HepG2 (cell line): ENCODE results near the gene SYNGAP1. TPM values are rescaled to one million over a fixed set of nuclear protein-coding genes. Genes with fewer than 3 reads are reported as not detected.

ENCODE experiments used
- BCL3 ChIP-seq: sonication (generic); formaldehyde crosslinking; IDR thresholded peaks from 2 replicates; pipeline ENCODE4 v1.5.1; 2020; ENCODE audit warnings: mild to moderate bottlenecking, missing genetic modification reagents, moderate library complexity
- CEBPZ ChIP-seq: IDR thresholded peaks from 2 replicates; pipeline ENCODE4 v1.6.1; 2012; ENCODE audit warnings: low read length, improper control_type of control experiment
- CREB3 ChIP-seq: sonication (generic); formaldehyde crosslinking; IDR thresholded peaks from 2 replicates; pipeline ENCODE4 v1.5.0; 2020; ENCODE audit warnings: missing genetic modification reagents
- HNF1A ChIP-seq, 2 experiments: sonication (generic) in 1 of 2; formaldehyde crosslinking in 1 of 2; IDR thresholded peaks; 2 replicates each; pipeline versions ENCODE4 v1.4.0 to v1.6.1; 2016 to 2020; ENCODE audit warnings: borderline replicate concordance in 1 of 2, low read depth in 1 of 2, mild to moderate bottlenecking in 1 of 2, missing genetic modification reagents in 1 of 2
- MXD1 ChIP-seq: sonication (generic); formaldehyde crosslinking; IDR thresholded peaks from 2 replicates; pipeline ENCODE4 v1.4.0; 2020; ENCODE audit warnings: mild to moderate bottlenecking, missing genetic modification reagents
- NFYC ChIP-seq: IDR thresholded peaks from 2 replicates; pipeline ENCODE4 v1.6.1; 2016; ENCODE audit warnings: missing genetic modification reagents, missing compliant biosample characterization
- RBFOX2 ChIP-seq: fragments of 200-400 bp; formaldehyde crosslinking; IDR thresholded peaks from 2 replicates; pipeline ENCODE4 v1.6.1; 2017; ENCODE audit warnings: low read depth, mild to moderate bottlenecking, low read length
- RFX1 ChIP-seq: fragments of 450-650 bp; IDR thresholded peaks from 2 replicates; pipeline ENCODE4 v1.6.1; 2017
- SRSF4 ChIP-seq: fragments of 200-400 bp; formaldehyde crosslinking; IDR thresholded peaks from one replicate; pipeline ENCODE4 v1.6.1; 2018; ENCODE audit warnings: mild to moderate bottlenecking, low read depth, low read length, moderate library complexity; ENCODE audit not compliant: poor library complexity, severe bottlenecking
- ZBTB8A ChIP-seq: sonication (generic); formaldehyde crosslinking; IDR thresholded peaks from 2 replicates; pipeline ENCODE4 v1.4.0; 2020; ENCODE audit warnings: mild to moderate bottlenecking, low read depth, missing genetic modification reagents, borderline replicate concordance
- ZNF614 ChIP-seq: IDR thresholded peaks from 2 replicates; pipeline ENCODE4 v1.6.1; 2018; ENCODE audit warnings: missing biosample characterization, missing genetic modification reagents, inconsistent platforms, borderline replicate concordance
- ZNF660 ChIP-seq: sonication (generic); formaldehyde crosslinking; IDR thresholded peaks from 2 replicates; pipeline ENCODE4 v1.5.1; 2020; ENCODE audit warnings: mild to moderate bottlenecking, low read depth, missing genetic modification reagents, borderline replicate concordance
- ZNF709 ChIP-seq: sonication (generic); formaldehyde crosslinking; IDR thresholded peaks from 2 replicates; pipeline ENCODE4 v1.5.0; 2020; ENCODE audit warnings: mild to moderate bottlenecking, missing genetic modification reagents
- ZNF781 ChIP-seq: sonication (generic); formaldehyde crosslinking; IDR thresholded peaks from 2 replicates; pipeline ENCODE4 v1.5.1; 2020; ENCODE audit warnings: borderline replicate concordance, mild to moderate bottlenecking, missing genetic modification reagents; ENCODE audit errors: not compliant biosample characterization
- ZNF800 ChIP-seq: sonication (generic); formaldehyde crosslinking; IDR thresholded peaks from 2 replicates; pipeline ENCODE4 v1.4.0; 2020; ENCODE audit warnings: missing genetic modification reagents
- polyA plus RNA-seq, 8 experiments: library from polyadenylated mRNA; depleted of rRNA in 3 of 8; stranded (reverse) in 7 of 8; unstranded in 1 of 8; fragments of >200 nt; fragmentation: Illumina TruSeq in 4 of 8; extraction: Trizol in 4 of 8; gene quantifications; 2 replicates each; pipeline versions ENCODE4 v1.2.1 to v1.2.3, GENCODE V29; 2011 to 2016; ENCODE audit warnings: low read depth in 4 of 8, missing spikeins in 1 of 8, mixed read lengths in 1 of 8; ENCODE audit not compliant: insufficient read depth in 1 of 8
- total RNA-seq, 5 experiments: library from RNA; depleted of rRNA; stranded (reverse); fragments of >200 nt; fragmentation: Illumina TruSeq; extraction: Trizol; gene quantifications; 2 replicates each; pipeline ENCODE4 v1.2.3, GENCODE V29; 2016; ENCODE audit warnings: low read depth in 1 of 5

Gene SYNGAP1
- total and polyA plus RNA-seq, 2 of the 13 experiments (the other 11 are each of a cell fraction or from before 2014, with no cell fraction given), result 0.75 to 1.1 TPM

GRCh38 chr6:33391278-33391921 is 28.5 kb upstream of the SYNGAP1 start, which contains the start of gene KIFC1 (continued):
- TF ChIP-seq SRSF4, result no peak
- peak; percentile 93 for TF ChIP-seq NFYC (CRISPR knock-in tag)
- peak; percentile 47; the same call in 1 of the 2 replicates for TF ChIP-seq CREB3 (CRISPR knock-in tag)
- TF ChIP-seq RFX1, result no peak
- peak; percentile 45; the same call in 1 of the 2 replicates for TF ChIP-seq BCL3 (CRISPR knock-in tag)
- peak; percentile 89 for TF ChIP-seq RBFOX2
- peak; percentile 25; the same call in 1 of the 2 replicates for TF ChIP-seq ZNF800 (CRISPR knock-in tag)
- TF ChIP-seq ZBTB8A (CRISPR knock-in tag), result no peak
- no peak for TF ChIP-seq ZNF660
- no peak for TF ChIP-seq CEBPZ
- TF ChIP-seq ZNF709 (CRISPR knock-in tag), result peak; percentile 93; the same call in 1 of the 2 replicates
- TF ChIP-seq ZNF781 (CRISPR knock-in tag), result peak; percentile 98
- TF ChIP-seq HNF1A (IDR thresholded peaks at IDR 0.05; ENCODE audit: low read depth), result no peak
- TF ChIP-seq HNF1A (CRISPR knock-in tag; IDR thresholded peaks at IDR 0.05; ENCODE audit: borderline replicate concordance), result peak; percentile 73; the same call in 1 of the 2 replicates
- peak; percentile 88 for TF ChIP-seq ZNF614 (CRISPR knock-in tag)
- TF ChIP-seq MXD1 (CRISPR knock-in tag), result peak; percentile 77; the same call in 1 of the 2 replicates
